Adrenal gland (tissue), 12 donors: ENCODE measurements around the gene NIM1K. TPM values are rescaled to one million over a fixed set of nuclear protein-coding genes. Genes with fewer than 3 reads are reported as not detected.
"Not testable (repeated sequence)": the region's sequence is repeated elsewhere in the genome, so short reads cannot be mapped to it uniquely, and the experiment has no call there.

ENCODE experiments used
- DNase-seq, 7 donors: peaks; one replicate each; pipeline ENCODE4 v3.0.0-alpha.2; 2019 to 2020
- H3K27ac ChIP-seq, 5 donors: fragments of 200-600 bp; sonication (generic) in 4 of 5; 1 replicate in 3 of 5; 2 replicates in 2 of 5; pipeline versions ENCODE4 v1.5.1 to v1.8.0; 2016 to 2020; ENCODE audit warnings: mild to moderate bottlenecking in 1 of 5
- H3K27me3 ChIP-seq: fragments of 200-600 bp; 2 replicates; pipeline ENCODE4 v1.8.0; 2021
- H3K36me3 ChIP-seq, 2 donors: fragments of 200-600 bp; replicated peaks in 1 of 2; 1 replicate in 1 of 2; 2 replicates in 1 of 2; pipeline versions ENCODE4 v1.5.1 to v1.8.0; 2018 to 2022
- H3K4me1 ChIP-seq, 2 donors: fragments of 200-600 bp; replicated peaks in 1 of 2; 1 replicate in 1 of 2; 2 replicates in 1 of 2; pipeline versions ENCODE4 v1.5.1 to v1.8.0; 2018 to 2021
- H3K4me3 ChIP-seq, 4 donors: fragments of 200-600 bp; sonication (generic) in 3 of 4; one replicate each; pipeline ENCODE4 v1.5.1; 2016 to 2018
- H3K9me3 ChIP-seq, 3 donors: fragments of 200-600 bp; sonication (generic) in 1 of 3; replicated peaks in 1 of 3; 1 replicate in 2 of 3; 2 replicates in 1 of 3; pipeline versions ENCODE4 v1.5.1 to v1.8.0; 2016 to 2021
- CTCF ChIP-seq, 6 experiments: fragments of 450-650 bp in 4 of 6; fragments of 200-600 bp in 2 of 6; sonication (generic) in 1 of 6; IDR thresholded peaks; 1 replicate in 5 of 6; 2 replicates in 1 of 6; pipeline versions ENCODE4 v1.5.1 to v1.8.0; 2016 to 2021; ENCODE audit warnings: antibody characterized with exemption in 6 of 6, mild to moderate bottlenecking in 2 of 6, moderate library complexity in 1 of 6
- POLR2A ChIP-seq, 2 donors: fragments of 450-650 bp; IDR thresholded peaks; one replicate each; pipeline ENCODE4 v1.6.1; 2017; ENCODE audit warnings: antibody characterized with exemption in 2 of 2, mild to moderate bottlenecking in 2 of 2, moderate library complexity in 1 of 2
- WGBS, 4 donors: extraction: QIAGEN DNeasy Blood & Tissue Kit in 2 of 4; methylation state at CpG; one replicate each; pipeline versions ENCODE4 v1.1.5 to v1.1.7; 2013 to 2017; 5-methylcytosine and 5-hydroxymethylcytosine counted together
- intact Hi-C, 2 donors: fragments of 100-400 bp; cut with DNase I; formaldehyde crosslinking; loops; one replicate each; pipeline versions ENCODE4 v1.14.1 to v1.15.0; 2022 to 2023
- polyA plus RNA-seq, 3 donors: library from polyadenylated mRNA; stranded (reverse); fragments of 200-250 nt in 2 of 3; fragments of 350-450 nt in 1 of 3; fragmentation: Illumina TruSeq in 1 of 3; extraction: RNeasy Lipid Tissue Mini Kit (QIAGEN cat#74804) in 1 of 3; gene quantifications; one replicate each; pipeline ENCODE4 v1.2.3, GENCODE V29; 2013 to 2014
- small RNA-seq, 2 donors: library from RNA; depleted of rRNA; stranded (forward); fragments of <200 nt; gene quantifications; one replicate each; pipeline ENCODE3, GENCODE V24; 2016
- total RNA-seq, 9 donors: library from RNA; depleted of rRNA in 4 of 9; stranded (reverse); fragments of >200 nt in 4 of 9; fragments of 120-200 nt in 1 of 9; fragmentation: NEBNext Ultra II Directional in 1 of 9; extraction: Animal tissue kit (Norgen Biotek cat#: 25700) in 1 of 9; gene quantifications; one replicate each; pipeline versions ENCODE4 v1.1.0 to v1.2.4, GENCODE V29; 2013 to 2023
- donor health status: healthy with polysubstance abuse.
- donor health status: Bipolar disorder and iron deficiency.
- donor health status: DM: yes; HTN: yes; CAD: no.
- donor health status: DM: no; HTN: no; CAD: no.
- donor health status: DM: no; HTN: no; CAD: no.
- donor health status: DM: yes; HTN: yes; CAD: no.

NIM1K gene
- total and polyA plus RNA-seq, 12 donors, result 0.18 to 3.9 (median 1.1) TPM

GRCh38 chr5:43320846-43321245 lies 128.8 kb downstream of the NIM1K start:
- intact Hi-C loops, result no loop called here
- Histone ChIP-seq H3K36me3 (no peaks in the 10 kb centered on the region), H3K9me3 (no peaks in the 10 kb centered on the region), H3K27ac (no peak overlapping the region), H3K27me3 (no peaks in the 10 kb centered on the region), H3K4me3 (no peak overlapping the region), H3K4me1 (no peaks in the 10 kb centered on the region)
- TF ChIP-seq POLR2A (IDR thresholded peaks at IDR 0.05) (no peak), CTCF (IDR thresholded peaks at IDR 0.05) (no peak)
- DNase-seq, result no peak
- WGBS, 4 donors, result 74 to 90% (median 80%) methylated on average over 4 of the region's 4 CpGs

GRCh38 chr5:43323488-43323887 lies 131.5 kb downstream of the NIM1K start:
- WGBS, 4 donors, result 55 to 85% (median 69%) methylated on average over 3 of the region's 3 CpGs
- H3K27ac ChIP-seq, result not testable (repeated sequence)

GRCh38 chr5:43325624-43326023 lies 133.6 kb downstream of the NIM1K start:
- H3K4me1 ChIP-seq, H3K9me3 ChIP-seq, intact Hi-C loops, H3K4me3 ChIP-seq, H3K36me3 ChIP-seq, H3K27ac ChIP-seq, DNase-seq, H3K27me3 ChIP-seq: not testable (repeated sequence)

More at GRCh38 chr5:43323488-43323887, 131.5 kb downstream of the NIM1K start:
- intact Hi-C loops, DNase-seq, H3K27me3 ChIP-seq, H3K9me3 ChIP-seq, H3K4me3 ChIP-seq, H3K4me1 ChIP-seq, H3K36me3 ChIP-seq: not testable (repeated sequence)

Small RNA genes lying within 50 kb of the gene (small RNA-seq; reads per million reads assigned to genes)
- gene AC106800.4, result 0 reads per million in 2 donors

Other genes with a start within 250 kb of the NIM1K start
- 1 to 10 TPM in 8 of 9 donors, under 1 TPM in 1; 0.30 to 3.7 (median 2.7) TPM for gene ANXA2R, start 151.9 kb upstream of the NIM1K start, total RNA-seq
- gene ANXA2R, start 151.9 kb upstream of the NIM1K start, polyA plus RNA-seq, result 1 to 10 TPM in 2 of 3 donors, under 1 TPM in 1; 0.55 to 5.2 (median 3.5) TPM
- gene ZNF131, start 71.3 kb upstream of the NIM1K start, total RNA-seq, result 10 to 100 TPM; 11.8 to 38.3 (median 27.2) TPM
- 10 to 100 TPM; 32.1 to 60.9 (median 50.2) TPM for gene ZNF131, start 71.3 kb upstream of the NIM1K start, polyA plus RNA-seq
- 1,000 to 10,000 TPM in 1 of 9 donors, 100 to 1,000 TPM in 1, 10 to 100 TPM in 7; 16.2 to 1,105 (median 40.8) TPM for gene HMGCS1, start 121.2 kb downstream of the NIM1K start, total RNA-seq
- gene HMGCS1, start 121.2 kb downstream of the NIM1K start, polyA plus RNA-seq, result 1,000 to 10,000 TPM in 1 of 3 donors, 10 to 100 TPM in 2; 15.4 to 1,290 (median 24.5) TPM
- 1 to 10 TPM in 3 of 9 donors, under 1 TPM in 6; 0.12 to 2.4 (median 0.89) TPM for gene CCL28, start 220.2 kb downstream of the NIM1K start, total RNA-seq
- gene CCL28, start 220.2 kb downstream of the NIM1K start, polyA plus RNA-seq, result 1 to 10 TPM; 1.1 to 2.1 (median 1.7) TPM